CD14-positive monocyte (primary cell): ENCODE results near the gene PROSER1. TPM values are rescaled to one million over a fixed set of nuclear protein-coding genes. Genes with fewer than 3 reads are reported as not detected.

Experiments used
- DNase-seq, 3 donors: peaks; one replicate each; pipeline ENCODE4 v3.0.0-alpha.2; 2011 to 2022
- H2AFZ ChIP-seq: 2 replicates; pipeline ENCODE4 v1.6.0; 2012; ENCODE audit warnings: mild to moderate bottlenecking, low read depth, low read length, inconsistent platforms; ENCODE audit not compliant: insufficient read depth, poor library complexity, severe bottlenecking
- H3K27ac ChIP-seq, 2 donors: 1 replicate in 1 of 2; 2 replicates in 1 of 2; pipeline ENCODE4 v1.5.1; 2012 to 2013; ENCODE audit warnings: low read length in 2 of 2, control low read depth in 1 of 2, inconsistent platforms in 1 of 2, low read depth in 1 of 2, mild to moderate bottlenecking in 1 of 2
- H3K27me3 ChIP-seq, 2 donors: one replicate each; pipeline versions ENCODE4 v1.6.0 to v1.6.1; 2011 to 2013; ENCODE audit warnings: low read length in 2 of 2; ENCODE audit not compliant: control insufficient read depth in 2 of 2, insufficient read depth in 2 of 2
- H3K36me3 ChIP-seq, 2 donors: replicated peaks in 1 of 2; 1 replicate in 1 of 2; 2 replicates in 1 of 2; pipeline versions ENCODE4 v1.5.1 to v1.6.1; 2012 to 2013; ENCODE audit warnings: low read length in 2 of 2, control low read depth in 1 of 2, inconsistent platforms in 1 of 2, mild to moderate bottlenecking in 1 of 2; ENCODE audit not compliant: insufficient read depth in 2 of 2, control insufficient read depth in 1 of 2
- H3K4me1 ChIP-seq, 2 donors: 1 replicate in 1 of 2; 2 replicates in 1 of 2; pipeline versions ENCODE4 v1.5.1 to v1.6.1; 2012 to 2013; ENCODE audit warnings: low read length in 2 of 2, control low read depth in 1 of 2, inconsistent platforms in 1 of 2, mild to moderate bottlenecking in 1 of 2, moderate library complexity in 1 of 2; ENCODE audit not compliant: insufficient read depth in 2 of 2, control insufficient read depth in 1 of 2
- H3K4me2 ChIP-seq: replicated peaks from 2 replicates; pipeline ENCODE3; 2012; ENCODE audit warnings: low read length, moderate library complexity, mild to moderate bottlenecking; ENCODE audit not compliant: poor library complexity, severe bottlenecking; ENCODE audit errors: extremely low read depth
- H3K4me3 ChIP-seq, 3 experiments: fragments of 200-600 bp in 1 of 3; sonication (generic) in 1 of 3; replicated peaks in 1 of 3; 1 replicate in 2 of 3; 2 replicates in 1 of 3; pipeline ENCODE4 v1.5.1; 2011 to 2013; ENCODE audit warnings: low read length in 3 of 3, mild to moderate bottlenecking in 3 of 3, control low read depth in 2 of 3, low read depth in 2 of 3, inconsistent platforms in 1 of 3, moderate library complexity in 1 of 3
- H3K79me2 ChIP-seq: 2 replicates; pipeline ENCODE4 v1.6.0; 2012; ENCODE audit warnings: mild to moderate bottlenecking, control low read depth, inconsistent platforms, low read length, moderate library complexity; ENCODE audit not compliant: insufficient read depth
- H3K9ac ChIP-seq: 2 replicates; pipeline ENCODE4 v1.6.0; 2017; ENCODE audit warnings: low read length, mild to moderate bottlenecking; ENCODE audit not compliant: insufficient read depth, poor library complexity, severe bottlenecking
- H3K9me3 ChIP-seq, 2 donors: replicated peaks in 1 of 2; 1 replicate in 1 of 2; 2 replicates in 1 of 2; pipeline versions ENCODE4 v1.5.1 to v1.6.1; 2012 to 2013; ENCODE audit warnings: low read length in 2 of 2, control low read depth in 1 of 2; ENCODE audit not compliant: control insufficient read depth in 1 of 2, insufficient read depth in 1 of 2
- H4K20me1 ChIP-seq: 2 replicates; pipeline ENCODE4 v1.6.0; 2012; ENCODE audit warnings: mild to moderate bottlenecking, low read length, control low read depth, moderate library complexity; ENCODE audit not compliant: insufficient read depth
- H3K27ac Mint-ChIP-seq, 7 donors: one replicate each; pipeline ENCODE4 v1.8.0; 2020; ENCODE audit warnings: mild to moderate bottlenecking in 7 of 7, mixed read lengths in 7 of 7, moderate library complexity in 6 of 7, inconsistent platforms in 2 of 7
- H3K27me3 Mint-ChIP-seq, 3 donors: one replicate each; pipeline ENCODE4 v1.8.0; 2021 to 2022; ENCODE audit warnings: low read depth in 3 of 3, mild to moderate bottlenecking in 3 of 3, mixed read lengths in 3 of 3, moderate library complexity in 3 of 3, inconsistent platforms in 1 of 3
- H3K36me3 Mint-ChIP-seq, 2 donors: one replicate each; pipeline ENCODE4 v1.8.0; 2020; ENCODE audit warnings: mixed read lengths in 2 of 2, inconsistent platforms in 1 of 2, mild to moderate bottlenecking in 1 of 2
- H3K4me1 Mint-ChIP-seq: one replicate; pipeline ENCODE4 v1.8.0; 2020; ENCODE audit warnings: mild to moderate bottlenecking, mixed read lengths
- H3K4me3 Mint-ChIP-seq, 2 donors: one replicate each; pipeline ENCODE4 v1.8.0; 2020; ENCODE audit warnings: mild to moderate bottlenecking in 2 of 2, mixed read lengths in 2 of 2, moderate library complexity in 1 of 2
- H3K9me3 Mint-ChIP-seq, 7 donors: one replicate each; pipeline ENCODE4 v1.8.0; 2020 to 2022; ENCODE audit warnings: mixed read lengths in 7 of 7, mild to moderate bottlenecking in 6 of 7, moderate library complexity in 6 of 7, inconsistent platforms in 2 of 7
- CTCF ChIP-seq: fragments of 200-600 bp; IDR thresholded peaks from one replicate; pipeline ENCODE4 v1.8.0; 2022; ENCODE audit warnings: antibody characterized with exemption, mild to moderate bottlenecking
- WGBS: methylation state at CpG from one replicate; pipeline ENCODE4 v1.1.5; 2013; ENCODE audit warnings: missing lambda C conversion rate; ENCODE audit not compliant: insufficient coverage; 5-methylcytosine and 5-hydroxymethylcytosine counted together
- intact Hi-C, 2 donors: fragments of 100-400 bp; cut with micrococcal nuclease; formaldehyde crosslinking; loops; one replicate each; pipeline versions ENCODE4 v1.15.0 to v1.15.1; 2023
- polyA plus RNA-seq, 3 donors: library from polyadenylated mRNA; depleted of rRNA in 1 of 3; unstranded in 2 of 3; stranded (reverse) in 1 of 3; fragments of 300-500 nt in 2 of 3; fragments of >200 nt in 1 of 3; fragmentation: Illumina TruSeq in 2 of 3; gene quantifications; 1 replicate in 2 of 3; 2 replicates in 1 of 3; pipeline ENCODE4 v1.2.3, GENCODE V29; 2012 to 2021

Gene PROSER1
- polyA plus RNA-seq, 3 donors = 4.6 to 28.5 (median 9.1) TPM

- no peaks in the 10 kb centered on the region for H3K36me3 ChIP-seq
- no peaks in the 10 kb centered on the region for H3K27me3 ChIP-seq
- Mint-ChIP-seq H3K4me1 (no peaks in the 10 kb centered on the region), H3K9me3 (peaks cover 0 to 4% (median 0%) of the 10 kb centered on the region in 7 donors), H3K27ac (no peak within 1 kb of the TSS), H3K27me3 (peaks cover 0 to 1% (median 0%) of the 10 kb centered on the region in 3 donors), H3K4me3 (no peak within 1 kb of the TSS), H3K36me3 (no peaks in the 10 kb centered on the region)
- intact Hi-C loops = no loop called here
- H3K9me3 ChIP-seq = no peaks in the 10 kb centered on the region
- no peaks in the 10 kb centered on the region for H3K4me1 ChIP-seq
- TF ChIP-seq CTCF = no peak
- no peak within 1 kb of the TSS for H3K27ac ChIP-seq
- no peaks in the 10 kb centered on the region for H3K79me2 ChIP-seq
- no peak within 1 kb of the TSS for H2AFZ ChIP-seq
- H3K4me2 ChIP-seq = no peak within 1 kb of the TSS
- H3K4me3 ChIP-seq = no peak within 1 kb of the TSS
- H4K20me1 ChIP-seq = no peaks in the 10 kb centered on the region
- no peak for DNase-seq
- no peak within 1 kb of the TSS for H3K9ac ChIP-seq
Observed at GRCh38 chr13:38990693-38991092, 47.2 kb downstream of the PROSER1 start, which contains the start of gene STOML3. STOML3 (minus strand) TSS chr13:38990831; CDS start chr13:38990721, 110 bp downstream.

GRCh38 chr13:38981096-38981495 is 56.8 kb downstream of the PROSER1 start:
- 92% methylated on average over 2 of the region's 2 CpGs for WGBS
- intact Hi-C loops = no loop called here
- H3K4me2 ChIP-seq = no peak overlapping the region

More at GRCh38 chr13:38981096-38981495, 56.8 kb downstream of the PROSER1 start:
- H3K79me2 ChIP-seq = no peaks in the 10 kb centered on the region
- no peak for DNase-seq
- H3K4me3 Mint-ChIP-seq = no peak overlapping the region
- no peak for TF ChIP-seq CTCF
- H2AFZ ChIP-seq = no peak overlapping the region
- H3K36me3 ChIP-seq = no peaks in the 10 kb centered on the region
- H3K4me1 Mint-ChIP-seq = no peaks in the 10 kb centered on the region
- H3K36me3 Mint-ChIP-seq = no peaks in the 10 kb centered on the region
- peaks cover 0 to 3% of the 10 kb centered on the region in 2 donors for H3K9me3 ChIP-seq
- no peak overlapping the region for H3K9ac ChIP-seq
- no peak overlapping the region for H3K27ac Mint-ChIP-seq
- peaks cover 0 to 5% (median 0%) of the 10 kb centered on the region in 3 donors for H3K27me3 Mint-ChIP-seq
- H3K9me3 Mint-ChIP-seq = peaks cover 0 to 13% (median 7%) of the 10 kb centered on the region in 7 donors
- H4K20me1 ChIP-seq = no peaks in the 10 kb centered on the region
- no peak overlapping the region for H3K27ac ChIP-seq
- no peaks in the 10 kb centered on the region for H3K27me3 ChIP-seq
- H3K4me1 ChIP-seq = no peaks in the 10 kb centered on the region
- H3K4me3 ChIP-seq = no peak overlapping the region
